Vagina (tissue), 2 donors: ENCODE measurements around the gene ACTN4. TPM values are rescaled to one million over a fixed set of nuclear protein-coding genes. Genes with fewer than 3 reads are reported as not detected.

Experiments
- DNase-seq, 2 donors: peaks; one replicate each; pipeline ENCODE4 v3.0.0-alpha.2; 2017; ENCODE audit errors: extremely low spot score in 2 of 2
- H3K27ac ChIP-seq: fragments of 200-600 bp; sonication (generic); one replicate; pipeline ENCODE4 v1.5.1; 2019
- H3K27me3 ChIP-seq: fragments of 200-600 bp; sonication (generic); one replicate; pipeline ENCODE4 v1.5.1; 2019
- H3K36me3 ChIP-seq, 2 donors: fragments of 200-600 bp; sonication (generic); one replicate each; pipeline ENCODE4 v1.5.1; 2017 to 2019
- H3K4me1 ChIP-seq: fragments of 200-600 bp; sonication (generic); one replicate; pipeline ENCODE4 v1.5.1; 2019
- H3K4me3 ChIP-seq, 2 donors: fragments of 200-600 bp; sonication (generic); 1 replicate in 1 of 2; 2 replicates in 1 of 2; pipeline ENCODE4 v1.5.1; 2016 to 2019
- H3K9me3 ChIP-seq: fragments of 200-600 bp; sonication (generic); one replicate; pipeline ENCODE4 v1.5.1; 2019
- POLR2A ChIP-seq, 2 donors: fragments of 450-650 bp; IDR thresholded peaks; one replicate each; pipeline ENCODE4 v1.6.1; 2017; ENCODE audit warnings: antibody characterized with exemption in 2 of 2, mild to moderate bottlenecking in 2 of 2, moderate library complexity in 2 of 2
- POLR2AphosphoS5 ChIP-seq, 2 donors: sonication (generic); formaldehyde crosslinking; IDR thresholded peaks; one replicate each; pipeline ENCODE4 v1.9.0; 2017; ENCODE audit warnings: antibody characterized with exemption in 2 of 2, mild to moderate bottlenecking in 2 of 2, low read depth in 1 of 2; ENCODE audit not compliant: insufficient read depth in 1 of 2
- intact Hi-C: fragments of 100-400 bp; cut with DNase I; formaldehyde crosslinking; loops from one replicate; pipeline ENCODE4 v1.15.1; 2023
- total RNA-seq: library from RNA; depleted of rRNA; stranded (reverse); fragments of >200 nt; gene quantifications from one replicate; pipeline ENCODE4 v1.2.3, GENCODE V29; 2016
- TF ChIP-seq, protein P1 (sequence below), 3 experiments: fragments of 450-650 bp in 2 of 3; fragments of 200-600 bp in 1 of 3; sonication (generic) in 1 of 3; IDR thresholded peaks; one replicate each; pipeline ENCODE4 v1.5.1; 2017 to 2019; ENCODE audit warnings: antibody characterized with exemption in 3 of 3, mild to moderate bottlenecking in 2 of 3, moderate library complexity in 2 of 3

Gene ACTN4
- total RNA-seq, 1 donor from 2014 or later, result 513 TPM

- no peak overlapping the region for H3K27ac ChIP-seq
- TF ChIP-seq, protein P1, sequence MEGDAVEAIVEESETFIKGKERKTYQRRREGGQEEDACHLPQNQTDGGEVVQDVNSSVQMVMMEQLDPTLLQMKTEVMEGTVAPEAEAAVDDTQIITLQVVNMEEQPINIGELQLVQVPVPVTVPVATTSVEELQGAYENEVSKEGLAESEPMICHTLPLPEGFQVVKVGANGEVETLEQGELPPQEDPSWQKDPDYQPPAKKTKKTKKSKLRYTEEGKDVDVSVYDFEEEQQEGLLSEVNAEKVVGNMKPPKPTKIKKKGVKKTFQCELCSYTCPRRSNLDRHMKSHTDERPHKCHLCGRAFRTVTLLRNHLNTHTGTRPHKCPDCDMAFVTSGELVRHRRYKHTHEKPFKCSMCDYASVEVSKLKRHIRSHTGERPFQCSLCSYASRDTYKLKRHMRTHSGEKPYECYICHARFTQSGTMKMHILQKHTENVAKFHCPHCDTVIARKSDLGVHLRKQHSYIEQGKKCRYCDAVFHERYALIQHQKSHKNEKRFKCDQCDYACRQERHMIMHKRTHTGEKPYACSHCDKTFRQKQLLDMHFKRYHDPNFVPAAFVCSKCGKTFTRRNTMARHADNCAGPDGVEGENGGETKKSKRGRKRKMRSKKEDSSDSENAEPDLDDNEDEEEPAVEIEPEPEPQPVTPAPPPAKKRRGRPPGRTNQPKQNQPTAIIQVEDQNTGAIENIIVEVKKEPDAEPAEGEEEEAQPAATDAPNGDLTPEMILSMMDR (IDR thresholded peaks at IDR 0.05), result no peak
- TF ChIP-seq POLR2AphosphoS5 (IDR thresholded peaks at IDR 0.05; ENCODE audit: insufficient read depth in 1 of 2, low read depth in 1 of 2) (no peak), POLR2A (IDR thresholded peaks at IDR 0.05) (no peak)
- H3K27me3 ChIP-seq, result no peaks in the 10 kb centered on the region
- H3K36me3 ChIP-seq, result peaks cover 2 to 75% of the 10 kb centered on the region in 2 donors
- no peak overlapping the region for H3K4me3 ChIP-seq
- H3K4me1 ChIP-seq, result peaks cover 50% of the 10 kb centered on the region
- no peaks in the 10 kb centered on the region for H3K9me3 ChIP-seq
- intact Hi-C loops, result loop anchor here (5.0 kb wide), 1 partner anchor 57 kb away; the partner anchor contains the start of gene ACTN4
- DNase-seq, result no peak
Observed at GRCh38 chr19:38704488-38705026, 57.1 kb downstream of the ACTN4 start.

GRCh38 chr19:38705197-38706019 is 58.0 kb downstream of the ACTN4 start:
- Histone ChIP-seq H3K27me3 (no peaks in the 10 kb centered on the region), H3K9me3 (no peaks in the 10 kb centered on the region), H3K36me3 (peaks cover 2 to 82% of the 10 kb centered on the region in 2 donors), H3K4me3 (no peak overlapping the region), H3K4me1 (peaks cover 50% of the 10 kb centered on the region), H3K27ac (peak overlapping the region; percentile 49)
- TF ChIP-seq POLR2AphosphoS5 (IDR thresholded peaks at IDR 0.05; ENCODE audit: insufficient read depth in 1 of 2, low read depth in 1 of 2), result peak in 1 of 2 donors; percentile 46
- no peak for TF ChIP-seq POLR2A (IDR thresholded peaks at IDR 0.05)
- intact Hi-C loops, result no loop called here
- DNase-seq, result no peak

DNA sequence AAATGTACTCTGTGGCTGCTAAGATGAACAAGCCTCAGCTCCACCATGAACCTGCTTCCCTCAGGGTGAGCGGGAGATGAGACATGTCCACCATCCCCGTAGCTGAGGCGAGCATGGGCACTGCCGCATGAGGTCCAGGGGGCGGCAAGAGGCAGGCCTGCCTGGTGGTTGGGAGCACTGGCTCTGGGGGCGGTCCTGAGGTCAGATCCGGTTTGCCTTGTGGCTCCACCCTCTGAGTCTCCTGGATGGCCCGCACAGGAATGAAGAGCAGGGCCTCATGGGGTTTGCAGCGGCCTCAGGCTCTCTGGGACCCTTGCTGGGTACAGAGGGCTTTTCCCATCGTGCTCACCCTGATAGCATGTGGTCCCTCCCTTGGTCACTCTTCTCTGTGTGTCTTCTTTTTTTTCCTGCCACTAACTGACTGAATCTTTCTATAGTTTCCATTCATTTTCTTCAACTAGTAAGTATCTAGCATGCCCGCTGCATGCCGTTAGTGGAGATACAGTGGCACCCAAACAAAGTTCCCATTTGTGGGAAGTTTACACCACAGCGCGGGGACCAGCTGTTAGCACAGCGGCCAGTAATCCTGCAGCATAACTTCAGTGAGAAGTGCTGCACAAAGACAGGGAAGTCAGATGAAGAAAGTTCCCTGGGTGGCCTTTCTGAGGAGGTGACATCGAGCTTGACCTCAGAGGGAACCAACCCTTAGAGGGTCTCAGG is 59.5 kb downstream of the ACTN4 start:
- H3K36me3 ChIP-seq, result peaks cover 2 to 83% of the 10 kb centered on the region in 2 donors
- no peaks in the 10 kb centered on the region for H3K9me3 ChIP-seq
- H3K27ac ChIP-seq, result peak overlapping the region; percentile 49
- TF ChIP-seq POLR2AphosphoS5 (IDR thresholded peaks at IDR 0.05; ENCODE audit: insufficient read depth in 1 of 2, low read depth in 1 of 2) (no peak), POLR2A (IDR thresholded peaks at IDR 0.05) (no peak)
- TF ChIP-seq, protein P1 (IDR thresholded peaks at IDR 0.05), result no peak
- H3K4me3 ChIP-seq, result no peak overlapping the region
- intact Hi-C loops, result no loop called here
- H3K27me3 ChIP-seq, result no peaks in the 10 kb centered on the region
- DNase-seq, result no peak
- H3K4me1 ChIP-seq, result peaks cover 56% of the 10 kb centered on the region

- H3K27ac ChIP-seq, result peak overlapping the region; percentile 49
- H3K9me3 ChIP-seq, result no peaks in the 10 kb centered on the region
- H3K4me1 ChIP-seq, result peaks cover 58% of the 10 kb centered on the region
- DNase-seq, result no peak
- TF ChIP-seq POLR2A (IDR thresholded peaks at IDR 0.05), result no peak
- TF ChIP-seq POLR2AphosphoS5 (IDR thresholded peaks at IDR 0.05; ENCODE audit: insufficient read depth in 1 of 2, low read depth in 1 of 2), result peak; percentile 50 to 64
- intact Hi-C loops, result no loop called here
- no peaks in the 10 kb centered on the region for H3K27me3 ChIP-seq
- H3K36me3 ChIP-seq, result peaks cover 2 to 84% of the 10 kb centered on the region in 2 donors
- H3K4me3 ChIP-seq, result no peak overlapping the region
Observed at GRCh38 chr19:38707512-38708114, 60.2 kb downstream of the ACTN4 start.

DNA sequence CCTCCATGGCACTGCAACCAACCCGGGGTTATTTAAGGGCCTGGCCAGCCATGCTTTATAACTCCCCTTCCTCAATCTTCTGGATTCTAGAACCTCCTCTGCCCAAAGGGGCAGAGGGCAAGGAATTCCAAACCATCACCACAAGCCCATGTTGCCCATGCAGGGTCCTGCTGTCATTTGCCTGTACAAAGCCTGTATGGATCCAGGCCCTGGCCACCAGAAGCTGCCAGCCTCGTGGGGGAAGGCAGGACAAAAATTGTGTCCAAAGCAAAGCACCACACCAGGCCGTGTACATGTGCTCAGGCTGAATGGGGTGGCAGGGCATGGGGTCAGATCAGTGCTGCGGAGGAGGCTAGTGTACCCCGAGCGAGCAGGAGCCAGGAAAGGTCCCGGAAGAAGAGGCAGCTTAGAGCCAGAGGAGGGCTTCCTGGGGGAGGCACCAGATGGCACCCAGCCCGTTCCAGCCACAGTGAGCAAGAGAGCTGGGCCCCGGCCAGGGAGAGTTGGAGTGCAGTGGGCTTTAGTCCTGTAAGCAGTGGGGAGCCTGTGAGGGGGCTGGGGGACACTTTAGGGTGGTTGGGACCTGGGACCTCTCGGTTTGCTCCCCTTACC is 61.1 kb downstream of the ACTN4 start:
- Histone ChIP-seq H3K36me3 (peaks cover 2 to 80% of the 10 kb centered on the region in 2 donors), H3K4me1 (peaks cover 65% of the 10 kb centered on the region), H3K9me3 (no peaks in the 10 kb centered on the region), H3K27me3 (no peaks in the 10 kb centered on the region), H3K4me3 (no peak overlapping the region), H3K27ac (peak overlapping the region; percentile 49)
- TF ChIP-seq, protein P1 (IDR thresholded peaks at IDR 0.05), result no peak
- TF ChIP-seq POLR2A (IDR thresholded peaks at IDR 0.05) (no peak), POLR2AphosphoS5 (IDR thresholded peaks at IDR 0.05; ENCODE audit: insufficient read depth in 1 of 2, low read depth in 1 of 2) (no peak)
- no peak for DNase-seq
- intact Hi-C loops, result no loop called here
